Measurements from ENCODE around the gene OR10H2. TPM values are rescaled to one million over a fixed set of nuclear protein-coding genes. Genes with fewer than 3 reads are reported as not detected.

Gene OR10H2
- total RNA-seq, 4 donors from 2014 or later: not detected

- intact Hi-C loops (cut with DNase I; ENCODE audit: low total_unique reads): no loop called here
- TF ChIP-seq POLR2A (IDR thresholded peaks at IDR 0.05) (no peak), CTCF (IDR thresholded peaks at IDR 0.05) (no peak)
- Histone ChIP-seq H3K36me3 (no peaks in the 10 kb centered on the region), H3K9me3 (no peaks in the 10 kb centered on the region), H3K4me3 (no peak overlapping the region), H3K27ac (no peak overlapping the region), H3K4me1 (peaks cover 0 to 13% of the 10 kb centered on the region in 2 donors), H3K27me3 (no peaks in the 10 kb centered on the region)
- DNase-seq: no peak
Observed at GRCh38 chr19:15776991-15777970, 49.5 kb downstream of the OR10H2 start.

Other genes starting within 250 kb of the OR10H2 start
- not detected for gene PGLYRP2, start 248.5 kb upstream of the OR10H2 start, total RNA-seq
- not detected for gene CYP4F22, start 219.5 kb upstream of the OR10H2 start, total RNA-seq
- gene CYP4F8, start 112.8 kb upstream of the OR10H2 start, total RNA-seq: 1 to 10 TPM in 1 of 4 donors, not detected in 3; 1.5 TPM
- gene CYP4F3, start 87.1 kb upstream of the OR10H2 start, total RNA-seq: under 1 TPM in 2 of 4 donors, not detected in 2; 0.41 to 0.70 TPM
- 10 to 100 TPM; 13.5 to 41.5 (median 26.5) TPM for gene CYP4F12, start 54.9 kb upstream of the OR10H2 start, total RNA-seq
- not detected for gene OR10H3, start 10.0 kb downstream of the OR10H2 start, total RNA-seq
- not detected for gene OR10H5, start 59.6 kb downstream of the OR10H2 start, total RNA-seq
- not detected for gene OR10H1, start 87.6 kb downstream of the OR10H2 start, total RNA-seq
- under 1 TPM in 1 of 4 donors, not detected in 3; 0.14 TPM for gene CYP4F2, start 170.1 kb downstream of the OR10H2 start, total RNA-seq
- gene CYP4F11, start 206.5 kb downstream of the OR10H2 start, total RNA-seq: under 1 TPM in 2 of 4 donors, not detected in 2; 0.21 to 0.24 TPM
- gene OR10H4, start 221.0 kb downstream of the OR10H2 start, total RNA-seq: not detected